Liver (tissue), 9 donors: ENCODE measurements around the gene ACCSL. TPM values are rescaled to one million over a fixed set of nuclear protein-coding genes. Genes with fewer than 3 reads are reported as not detected.

Source experiments
- DNase-seq: peaks from one replicate; pipeline ENCODE4 v3.0.0-alpha.2; 2017; ENCODE audit warnings: low spot score
- H3K27ac ChIP-seq, 2 donors: one replicate each; pipeline ENCODE4 v1.7.0; 2013; ENCODE audit warnings: inconsistent platforms in 2 of 2, low read length in 2 of 2, control low read depth in 1 of 2, low read depth in 1 of 2, mild to moderate bottlenecking in 1 of 2
- H3K27me3 ChIP-seq, 4 donors: one replicate each; pipeline versions ENCODE4 v1.6.1 to v1.7.0; 2013; ENCODE audit warnings: low read length in 3 of 4, inconsistent platforms in 1 of 4, mild to moderate bottlenecking in 1 of 4, moderate library complexity in 1 of 4; ENCODE audit not compliant: control insufficient read depth in 4 of 4, insufficient read depth in 4 of 4
- H3K36me3 ChIP-seq, 4 donors: one replicate each; pipeline versions ENCODE4 v1.6.1 to v1.7.0; 2013; ENCODE audit warnings: low read length in 3 of 4, mild to moderate bottlenecking in 3 of 4, low read depth in 1 of 4, moderate library complexity in 1 of 4; ENCODE audit not compliant: control insufficient read depth in 4 of 4, insufficient read depth in 3 of 4
- H3K4me1 ChIP-seq, 4 donors: one replicate each; pipeline versions ENCODE4 v1.6.1 to v1.7.0; 2013; ENCODE audit warnings: low read length in 3 of 4, mild to moderate bottlenecking in 3 of 4, moderate library complexity in 1 of 4; ENCODE audit not compliant: control insufficient read depth in 4 of 4, insufficient read depth in 4 of 4
- H3K4me3 ChIP-seq, 3 donors: one replicate each; pipeline versions ENCODE4 v1.6.1 to v1.7.0; 2013; ENCODE audit warnings: low read length in 3 of 3, control low read depth in 1 of 3, low read depth in 1 of 3, mild to moderate bottlenecking in 1 of 3
- H3K9ac ChIP-seq, 2 donors: one replicate each; pipeline ENCODE4 v1.7.0; 2013; ENCODE audit warnings: low read length in 2 of 2, mild to moderate bottlenecking in 2 of 2, moderate library complexity in 2 of 2, control low read depth in 1 of 2, low read depth in 1 of 2
- H3K9me3 ChIP-seq, 4 donors: one replicate each; pipeline versions ENCODE4 v1.6.1 to v1.7.0; 2013; ENCODE audit warnings: low read length in 3 of 4; ENCODE audit not compliant: control insufficient read depth in 4 of 4
- EGR1 ChIP-seq, 2 donors: IDR thresholded peaks; 2 replicates each; pipeline ENCODE4 v1.6.1; 2016 to 2018; ENCODE audit warnings: antibody characterized with exemption in 2 of 2, low read depth in 2 of 2
- FOXA1 ChIP-seq: IDR thresholded peaks from 2 replicates; pipeline ENCODE4 v1.6.1; 2016; ENCODE audit warnings: antibody characterized with exemption
- GABPA ChIP-seq, 2 donors: IDR thresholded peaks in 1 of 2; conservative IDR thresholded peaks in 1 of 2; 2 replicates each; pipeline ENCODE4 v1.6.1; 2016; ENCODE audit warnings: antibody characterized with exemption in 2 of 2, mild to moderate bottlenecking in 1 of 2, moderate library complexity in 1 of 2
- HNF4A ChIP-seq, 2 donors: conservative IDR thresholded peaks; 2 replicates each; pipeline ENCODE4 v1.6.1; 2016; ENCODE audit warnings: antibody characterized with exemption in 2 of 2, mild to moderate bottlenecking in 2 of 2
- HNF4G ChIP-seq: IDR thresholded peaks from 2 replicates; pipeline ENCODE4 v1.6.1; 2016; ENCODE audit warnings: antibody characterized with exemption
- JUND ChIP-seq, 2 donors: IDR thresholded peaks; 2 replicates each; pipeline ENCODE4 v1.6.1; 2016; ENCODE audit warnings: antibody characterized with exemption in 2 of 2
- MAX ChIP-seq: IDR thresholded peaks from 2 replicates; pipeline ENCODE4 v1.6.1; 2016; ENCODE audit warnings: antibody characterized with exemption
- NR2F2 ChIP-seq: IDR thresholded peaks from 2 replicates; pipeline ENCODE4 v1.6.1; 2016; ENCODE audit warnings: antibody characterized with exemption
- SP1 ChIP-seq: IDR thresholded peaks from 2 replicates; pipeline ENCODE4 v1.6.1; 2018; ENCODE audit warnings: antibody characterized with exemption, mild to moderate bottlenecking
- WGBS: extraction: QIAGEN DNeasy Blood & Tissue Kit; methylation state at CpG from one replicate; pipeline ENCODE4 v1.1.7; 2013; 5-methylcytosine and 5-hydroxymethylcytosine counted together
- polyA plus RNA-seq, 2 donors: library from polyadenylated mRNA; stranded (reverse) in 1 of 2; unstranded in 1 of 2; fragments of 200-250 nt in 1 of 2; fragments of >200 nt in 1 of 2; fragmentation: Nextera tagmentation in 1 of 2; extraction: Ambion mirVana in 1 of 2; gene quantifications; one replicate each; pipeline versions ENCODE4 v1.2.1 to v1.2.3, GENCODE V29; 2013 to 2015
- total RNA-seq, 2 donors: library from RNA; depleted of rRNA; stranded (reverse); fragments of >200 nt; gene quantifications; one replicate each; pipeline ENCODE4 v1.2.3, GENCODE V29; 2014
- TF ChIP-seq, protein P1 (sequence below): IDR thresholded peaks from 2 replicates; pipeline ENCODE4 v1.6.1; 2016; ENCODE audit warnings: antibody characterized with exemption, mild to moderate bottlenecking
- TF ChIP-seq, protein P2 (sequence below): fragments of 150-350 bp; IDR thresholded peaks from 2 replicates; pipeline ENCODE4 v1.5.1; 2017; ENCODE audit warnings: improper control_type of control experiment, low read depth, low read length; ENCODE audit not compliant: missing input control
- donor health status: healthy.
- donor health status: healthy.
- donor health status: healthy.
- donor health status: healthy.
- donor health status: healthy.

The ACCSL gene
- total and polyA plus RNA-seq, 4 donors, result 0.09 TPM; not detected in 3

- TF ChIP-seq, protein P1, sequence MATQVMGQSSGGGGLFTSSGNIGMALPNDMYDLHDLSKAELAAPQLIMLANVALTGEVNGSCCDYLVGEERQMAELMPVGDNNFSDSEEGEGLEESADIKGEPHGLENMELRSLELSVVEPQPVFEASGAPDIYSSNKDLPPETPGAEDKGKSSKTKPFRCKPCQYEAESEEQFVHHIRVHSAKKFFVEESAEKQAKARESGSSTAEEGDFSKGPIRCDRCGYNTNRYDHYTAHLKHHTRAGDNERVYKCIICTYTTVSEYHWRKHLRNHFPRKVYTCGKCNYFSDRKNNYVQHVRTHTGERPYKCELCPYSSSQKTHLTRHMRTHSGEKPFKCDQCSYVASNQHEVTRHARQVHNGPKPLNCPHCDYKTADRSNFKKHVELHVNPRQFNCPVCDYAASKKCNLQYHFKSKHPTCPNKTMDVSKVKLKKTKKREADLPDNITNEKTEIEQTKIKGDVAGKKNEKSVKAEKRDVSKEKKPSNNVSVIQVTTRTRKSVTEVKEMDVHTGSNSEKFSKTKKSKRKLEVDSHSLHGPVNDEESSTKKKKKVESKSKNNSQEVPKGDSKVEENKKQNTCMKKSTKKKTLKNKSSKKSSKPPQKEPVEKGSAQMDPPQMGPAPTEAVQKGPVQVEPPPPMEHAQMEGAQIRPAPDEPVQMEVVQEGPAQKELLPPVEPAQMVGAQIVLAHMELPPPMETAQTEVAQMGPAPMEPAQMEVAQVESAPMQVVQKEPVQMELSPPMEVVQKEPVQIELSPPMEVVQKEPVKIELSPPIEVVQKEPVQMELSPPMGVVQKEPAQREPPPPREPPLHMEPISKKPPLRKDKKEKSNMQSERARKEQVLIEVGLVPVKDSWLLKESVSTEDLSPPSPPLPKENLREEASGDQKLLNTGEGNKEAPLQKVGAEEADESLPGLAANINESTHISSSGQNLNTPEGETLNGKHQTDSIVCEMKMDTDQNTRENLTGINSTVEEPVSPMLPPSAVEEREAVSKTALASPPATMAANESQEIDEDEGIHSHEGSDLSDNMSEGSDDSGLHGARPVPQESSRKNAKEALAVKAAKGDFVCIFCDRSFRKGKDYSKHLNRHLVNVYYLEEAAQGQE, result peak; percentile 82
Measured at GRCh38 chr11:44065841-44066731, 18.3 kb downstream of the ACCSL start, which contains the start of gene ACCS (continued).

- 48% methylated on average over 10 of the region's 10 CpGs for WGBS
- Histone ChIP-seq H3K27me3 (no peaks in the 10 kb centered on the region), H3K4me1 (peaks cover 0 to 13% (median 0%) of the 10 kb centered on the region in 4 donors), H3K9me3 (no peaks in the 10 kb centered on the region), H3K9ac (peak overlapping the region in 1 of 2 donors; percentile 8), H3K36me3 (peaks cover 0 to 6% (median 1%) of the 10 kb centered on the region in 4 donors), H3K27ac (peak overlapping the region; percentile 73 to 90), H3K4me3 (peak overlapping the region; percentile 76 to 89 (median 84))
- DNase-seq, result no peak
- TF ChIP-seq JUND (IDR thresholded peaks at IDR 0.05), result peak; percentile 55 to 64
- no peak for TF ChIP-seq FOXA1
- no peak for TF ChIP-seq MAX
Measured at GRCh38 chr11:44066732-44067141, 19.0 kb downstream of the ACCSL start.

- Histone ChIP-seq H3K9me3 (no peaks in the 10 kb centered on the region), H3K9ac (no peak overlapping the region), H3K36me3 (peaks cover 0 to 6% (median 1%) of the 10 kb centered on the region in 4 donors), H3K4me1 (peaks cover 0 to 13% (median 0%) of the 10 kb centered on the region in 4 donors), H3K27me3 (no peaks in the 10 kb centered on the region), H3K4me3 (no peak overlapping the region), H3K27ac (no peak overlapping the region)
- no peak for TF ChIP-seq EGR1 (IDR thresholded peaks at IDR 0.05; ENCODE audit: low read depth in 2 of 2)
- TF ChIP-seq, protein P2, sequence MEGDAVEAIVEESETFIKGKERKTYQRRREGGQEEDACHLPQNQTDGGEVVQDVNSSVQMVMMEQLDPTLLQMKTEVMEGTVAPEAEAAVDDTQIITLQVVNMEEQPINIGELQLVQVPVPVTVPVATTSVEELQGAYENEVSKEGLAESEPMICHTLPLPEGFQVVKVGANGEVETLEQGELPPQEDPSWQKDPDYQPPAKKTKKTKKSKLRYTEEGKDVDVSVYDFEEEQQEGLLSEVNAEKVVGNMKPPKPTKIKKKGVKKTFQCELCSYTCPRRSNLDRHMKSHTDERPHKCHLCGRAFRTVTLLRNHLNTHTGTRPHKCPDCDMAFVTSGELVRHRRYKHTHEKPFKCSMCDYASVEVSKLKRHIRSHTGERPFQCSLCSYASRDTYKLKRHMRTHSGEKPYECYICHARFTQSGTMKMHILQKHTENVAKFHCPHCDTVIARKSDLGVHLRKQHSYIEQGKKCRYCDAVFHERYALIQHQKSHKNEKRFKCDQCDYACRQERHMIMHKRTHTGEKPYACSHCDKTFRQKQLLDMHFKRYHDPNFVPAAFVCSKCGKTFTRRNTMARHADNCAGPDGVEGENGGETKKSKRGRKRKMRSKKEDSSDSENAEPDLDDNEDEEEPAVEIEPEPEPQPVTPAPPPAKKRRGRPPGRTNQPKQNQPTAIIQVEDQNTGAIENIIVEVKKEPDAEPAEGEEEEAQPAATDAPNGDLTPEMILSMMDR, result no peak
- TF ChIP-seq, protein P1, result no peak
- TF ChIP-seq NR2F2, result no peak
- TF ChIP-seq HNF4A (conservative IDR thresholded peaks at IDR 0.05), result no peak
- no peak for TF ChIP-seq HNF4G
- TF ChIP-seq SP1, result no peak
- TF ChIP-seq GABPA (IDR thresholded peaks at IDR 0.05 in 1 of 2, conservative IDR thresholded peaks at IDR 0.05 in 1 of 2), result no peak
- no peak for TF ChIP-seq MAX
- no peak for TF ChIP-seq JUND (IDR thresholded peaks at IDR 0.05)
- DNase-seq, result no peak
- 65% methylated on average over 5 of the region's 5 CpGs for WGBS
Measured at GRCh38 chr11:44067266-44067665, 19.5 kb downstream of the ACCSL start.
